T follicular helper cell (primary cell): Measurements from ENCODE around the gene DXO.
"Not testable (repeated sequence)": the region's sequence is repeated elsewhere in the genome, so short reads cannot be mapped to it uniquely, and the experiment has no call there.

Experiments
- DNase-seq: peaks from one replicate; pipeline ENCODE4 v3.0.0-alpha.2; 2020; ENCODE audit warnings: low read depth

The DXO gene

GRCh38 chr6:31958741-31959739, 12.9 kb downstream of the DXO start, which contains the start of the genes NELFE and SKIC2:
Gene NELFE (minus strand): TSS chr6:31958971. CDS start chr6:31958446, 525 bp downstream.
Gene SKIC2 (plus strand): TSS chr6:31959175. CDS start chr6:31959193, 18 bp downstream.
- peak; percentile 97 for DNase-seq

GRCh38 chr6:31958412-31958740, 13.6 kb downstream of the DXO start:
- DNase-seq = no peak

GRCh38 chr6:31956796-31957195, 15.1 kb downstream of the DXO start:
- no peak for DNase-seq

GRCh38 chr6:31954511-31954910, 17.4 kb downstream of the DXO start:
- DNase-seq = no peak

GRCh38 chr6:31952890-31953289, 19.0 kb downstream of the DXO start:
- DNase-seq = no peak

- no peak for DNase-seq
These were observed 19.7 kb downstream of the DXO start for GRCh38 chr6:31952140-31952805.

- DNase-seq = no peak
These were observed 21.9 kb downstream of the DXO start for GRCh38 chr6:31949926-31950548.

- DNase-seq = no peak
These were observed 23.1 kb downstream of the DXO start for GRCh38 chr6:31948753-31949413.

- DNase-seq = no peak
These were observed 23.6 kb downstream of the DXO start for GRCh38 chr6:31948306-31948705.

- no peak for DNase-seq
These were observed 24.1 kb downstream of the DXO start for GRCh38 chr6:31947864-31948263.

GRCh38 chr6:31947070-31947675, 24.8 kb downstream of the DXO start:
- DNase-seq = no peak

- DNase-seq = no peak
These were observed 25.5 kb downstream of the DXO start for GRCh38 chr6:31946370-31946885.

GRCh38 chr6:31945507-31946369, 26.2 kb downstream of the DXO start, which contains the start of gene CFB:
Gene CFB (plus strand): TSS chr6:31946095. CDS start chr6:31946222, 127 bp downstream.
- no peak for DNase-seq

- DNase-seq = no peak
These were observed 26.8 kb downstream of the DXO start for GRCh38 chr6:31945154-31945506.

- DNase-seq = no peak
These were observed 28.2 kb downstream of the DXO start for GRCh38 chr6:31943742-31944141.

GRCh38 chr6:31940256-31940664, 31.7 kb downstream of the DXO start:
- DNase-seq = no peak

- no peak for DNase-seq
These were observed 36.1 kb downstream of the DXO start for GRCh38 chr6:31935823-31936222.

GRCh38 chr6:31935021-31935420, 36.9 kb downstream of the DXO start:
- no peak for DNase-seq

GRCh38 chr6:31933537-31933936, 38.4 kb downstream of the DXO start:
- no peak for DNase-seq

- not testable (repeated sequence) for DNase-seq
These were observed 39.8 kb downstream of the DXO start for GRCh38 chr6:31932137-31932536.
